Smooth muscle cell of the brain vasculature (primary cell): ENCODE measurements around the gene CHAC1.
"Not testable (repeated sequence)": the region's sequence is repeated elsewhere in the genome, so short reads cannot be mapped to it uniquely, and the experiment has no call there.

Source experiments
- DNase-seq: peaks from one replicate; pipeline ENCODE4 v3.0.0-alpha.2; 2012; ENCODE audit warnings: low read depth, low spot score

CHAC1 gene

DNA sequence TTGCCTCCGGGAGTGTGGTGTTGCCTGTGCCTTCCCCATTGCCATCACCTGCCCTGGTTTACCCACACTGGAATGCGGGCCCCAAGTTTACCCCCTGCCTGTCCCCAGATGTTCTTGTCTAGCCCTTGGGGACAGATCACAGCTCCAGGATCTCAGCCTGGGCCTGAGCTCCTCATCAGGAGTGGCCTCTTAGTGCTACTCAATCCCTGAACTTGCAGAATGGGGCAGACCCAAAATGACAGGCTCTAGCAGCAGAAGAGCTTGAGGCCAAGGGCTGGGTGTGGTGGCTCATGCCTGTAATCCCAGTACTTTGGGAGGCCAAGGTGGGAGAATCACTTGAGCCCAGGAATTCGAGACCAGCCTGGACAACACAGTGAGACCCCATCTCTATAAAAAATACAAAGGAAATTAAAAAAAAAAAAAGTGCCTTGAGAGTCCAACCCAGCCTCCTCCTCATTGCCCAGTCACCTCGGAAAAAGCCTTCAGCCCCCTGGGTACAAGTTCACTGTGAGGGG is 3.8 kb downstream of the CHAC1 start:
- no peak for DNase-seq

DNA sequence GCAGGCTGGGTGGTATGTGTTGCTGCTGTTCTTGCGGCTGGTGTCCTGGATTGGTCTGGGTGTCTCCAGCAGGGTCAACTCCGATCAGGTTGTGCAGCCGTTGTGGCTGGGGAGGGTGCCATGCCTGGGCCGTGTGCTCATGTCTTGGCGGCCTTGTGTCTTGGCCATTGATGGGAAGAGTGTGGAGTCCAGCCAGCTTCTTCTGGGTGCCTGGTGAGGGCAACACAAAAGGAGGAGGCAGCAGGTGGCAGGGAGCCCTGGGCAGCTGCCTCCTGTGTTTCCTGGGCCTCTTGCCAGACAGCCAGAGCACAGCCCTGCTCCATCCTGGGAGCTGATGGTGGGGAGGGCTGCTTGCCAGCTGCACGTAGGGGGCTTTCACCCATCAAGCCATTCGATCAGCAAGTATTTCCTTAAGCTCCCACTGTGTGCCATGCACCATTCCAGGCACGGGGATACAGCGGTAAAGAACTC is 4.3 kb downstream of the CHAC1 start:
- DNase-seq: no peak

DNA sequence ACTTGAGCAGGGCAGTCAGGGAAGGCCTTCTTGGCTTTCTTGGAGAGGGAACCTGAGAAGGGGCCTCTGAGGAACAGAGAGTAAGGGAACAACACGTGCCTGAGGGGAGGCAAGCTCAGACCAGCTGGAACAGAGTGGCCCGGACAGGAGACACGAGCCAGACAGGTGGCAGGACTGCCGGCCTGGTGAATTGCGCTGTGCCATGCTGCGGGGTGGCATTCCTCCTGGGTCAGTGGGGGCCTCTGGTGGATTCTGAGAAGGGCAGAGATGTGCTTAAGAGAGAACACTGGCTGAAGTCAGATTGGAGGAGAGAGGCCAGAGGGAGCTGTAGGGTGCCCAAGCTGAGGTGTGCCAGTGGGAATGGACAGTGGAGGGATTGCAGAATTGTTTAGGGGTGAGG is 4.9 kb downstream of the CHAC1 start:
- no peak for DNase-seq

DNA sequence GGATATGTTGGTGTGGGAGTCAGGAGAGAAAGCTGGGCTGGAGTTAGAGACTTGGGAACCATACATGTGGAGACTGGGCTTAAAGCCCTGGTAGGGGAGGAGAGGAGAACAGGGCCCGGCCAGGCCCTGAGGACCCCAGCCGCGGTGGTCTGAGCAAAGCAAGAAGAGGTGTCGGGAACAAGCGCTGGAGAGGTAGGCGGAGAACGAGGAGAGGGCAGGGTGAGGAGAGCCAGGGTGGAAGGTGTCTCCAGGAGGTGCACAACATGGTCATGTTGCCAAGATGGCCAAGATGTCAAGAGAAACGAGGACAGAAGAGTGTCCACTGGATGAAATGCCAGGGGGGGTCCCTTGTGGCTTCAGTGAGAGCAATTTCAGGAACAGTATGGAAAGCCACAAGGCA is 5.5 kb downstream of the CHAC1 start:
- DNase-seq: no peak

DNA sequence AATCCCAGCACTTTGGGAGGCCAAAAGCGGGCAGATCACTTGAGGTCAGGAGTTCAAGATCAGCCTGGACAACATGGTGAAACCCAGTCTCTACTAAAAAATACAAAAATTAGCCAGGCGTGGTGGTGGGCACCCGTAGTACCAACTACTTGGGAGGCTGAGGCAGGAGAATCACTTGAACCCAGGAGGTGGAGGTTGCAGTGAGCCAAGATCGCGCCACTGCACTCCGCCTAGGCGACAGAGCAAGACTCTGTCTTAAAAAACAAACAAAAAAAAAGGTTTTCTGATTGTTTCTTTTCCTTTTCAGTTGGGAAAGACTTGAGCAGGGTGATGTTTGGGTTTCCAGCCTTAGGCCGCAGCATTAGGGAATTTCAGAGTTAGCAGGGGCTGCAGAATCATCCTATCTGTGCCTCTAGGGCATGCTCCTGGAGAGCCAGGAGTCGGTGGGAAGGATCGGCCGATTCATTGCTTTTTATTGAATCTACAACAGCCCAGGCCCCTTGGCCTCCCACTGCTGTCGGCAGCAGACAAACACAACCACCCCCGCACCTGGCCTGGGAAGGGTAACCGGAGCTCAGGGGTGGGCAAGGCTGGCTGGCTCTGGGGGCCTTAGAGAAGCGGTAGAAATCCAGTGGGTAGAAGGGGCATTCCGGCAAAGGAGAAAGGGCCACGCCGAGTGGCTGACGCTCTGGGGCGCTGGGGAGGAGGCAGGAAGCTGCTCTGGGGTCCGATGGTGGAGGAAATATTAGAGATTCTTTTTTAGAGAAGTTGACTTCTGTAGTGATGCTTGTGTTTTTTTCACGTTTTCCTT is 6.3 kb downstream of the CHAC1 start:
- no peak for DNase-seq

DNA sequence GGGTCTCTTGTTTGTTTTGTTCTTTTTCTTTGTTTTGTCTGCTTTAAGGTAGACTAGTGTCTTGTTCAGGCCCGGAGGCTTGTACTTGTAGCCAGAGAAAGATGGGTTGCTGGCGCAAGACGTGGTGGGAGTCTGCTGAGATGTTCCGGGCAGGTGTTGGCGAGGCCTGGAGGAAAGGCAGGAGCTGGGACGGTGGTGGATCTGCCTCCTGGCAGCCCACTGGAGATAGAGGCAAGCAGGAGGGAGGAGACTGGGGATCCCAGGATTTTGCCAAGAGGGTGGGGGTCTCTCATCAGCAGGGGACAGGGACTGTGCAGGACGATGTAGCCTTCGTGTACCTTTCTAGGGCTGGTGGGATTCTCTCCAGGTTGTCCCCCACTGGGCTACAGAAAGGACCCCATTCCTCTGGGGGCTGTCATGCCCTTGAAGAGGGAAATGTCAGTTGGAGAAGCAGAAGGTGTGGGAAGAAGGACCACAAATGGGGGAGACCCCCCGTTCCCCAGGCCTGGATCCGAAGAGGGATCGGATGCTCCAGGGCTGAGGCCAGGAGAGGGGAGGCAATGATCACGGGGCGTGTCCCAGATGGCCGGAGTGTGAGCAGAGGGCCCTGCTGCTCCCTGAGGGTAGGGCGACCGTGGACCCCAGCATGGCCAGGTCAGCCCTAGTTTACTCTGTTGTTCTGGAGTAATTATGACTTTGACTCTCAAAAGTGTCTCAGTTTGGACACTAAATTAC is 7.0 kb downstream of the CHAC1 start:
- DNase-seq: no peak

DNA sequence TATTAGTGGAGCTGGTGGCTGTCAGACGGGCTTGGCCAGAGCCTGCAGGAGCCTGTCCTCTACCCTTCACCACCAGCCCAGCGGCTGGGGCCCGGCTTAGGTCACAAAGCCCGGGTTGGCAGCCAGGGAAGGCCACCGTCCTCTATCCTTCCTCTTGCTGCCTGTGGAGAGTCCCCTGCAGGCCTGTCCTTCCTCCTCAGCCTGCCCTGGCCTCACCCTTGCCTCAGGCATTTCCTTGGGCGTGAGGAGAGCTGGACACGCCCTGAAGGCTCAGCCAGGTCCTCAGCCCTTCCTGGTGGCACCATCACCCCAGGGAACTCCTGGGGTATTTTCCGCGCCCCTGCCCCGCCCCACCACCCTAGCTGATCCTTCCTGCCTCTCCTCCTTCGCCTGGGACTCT is 7.7 kb downstream of the CHAC1 start:
- DNase-seq: no peak

DNA sequence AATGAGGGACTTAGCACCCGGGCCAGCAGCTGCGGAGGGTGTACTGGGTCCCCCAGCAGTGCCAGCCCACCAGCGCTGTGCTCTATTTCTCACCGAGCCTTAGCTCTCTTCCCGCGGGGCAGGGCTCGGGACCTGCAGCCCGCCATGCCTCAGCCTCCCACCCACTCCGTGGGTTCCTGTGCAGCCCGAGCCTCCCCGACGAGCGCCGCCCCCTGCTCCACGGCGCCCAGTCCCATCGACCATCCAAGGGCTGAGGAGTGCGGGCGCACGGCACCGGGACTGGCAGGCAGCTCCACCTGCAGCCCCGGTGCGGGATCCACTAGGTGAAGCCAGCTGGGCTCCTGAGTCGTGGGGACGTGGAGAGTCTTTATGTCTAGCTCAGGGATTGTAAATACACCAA is 8.5 kb downstream of the CHAC1 start:
- not testable (repeated sequence) for DNase-seq

DNA sequence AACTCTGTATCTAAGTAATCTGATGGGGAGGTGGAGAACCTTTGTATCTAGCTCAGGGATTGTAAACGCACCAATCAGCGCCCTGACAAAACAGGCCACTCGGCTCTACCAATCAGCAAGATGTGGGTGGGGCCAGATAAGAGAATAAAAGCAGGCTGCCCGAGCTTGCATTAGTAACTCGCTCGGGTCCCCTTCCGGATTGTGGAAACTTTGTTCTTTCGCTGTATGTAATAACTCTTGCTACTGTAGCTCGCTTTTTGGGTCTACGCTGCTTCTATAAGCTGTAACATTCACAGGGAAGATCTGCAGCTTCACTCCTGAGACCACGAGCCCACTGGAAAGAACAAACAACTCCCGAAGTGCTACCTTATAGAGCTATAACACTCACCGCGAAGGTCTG is 9.0 kb downstream of the CHAC1 start:
- DNase-seq: not testable (repeated sequence)

DNA sequence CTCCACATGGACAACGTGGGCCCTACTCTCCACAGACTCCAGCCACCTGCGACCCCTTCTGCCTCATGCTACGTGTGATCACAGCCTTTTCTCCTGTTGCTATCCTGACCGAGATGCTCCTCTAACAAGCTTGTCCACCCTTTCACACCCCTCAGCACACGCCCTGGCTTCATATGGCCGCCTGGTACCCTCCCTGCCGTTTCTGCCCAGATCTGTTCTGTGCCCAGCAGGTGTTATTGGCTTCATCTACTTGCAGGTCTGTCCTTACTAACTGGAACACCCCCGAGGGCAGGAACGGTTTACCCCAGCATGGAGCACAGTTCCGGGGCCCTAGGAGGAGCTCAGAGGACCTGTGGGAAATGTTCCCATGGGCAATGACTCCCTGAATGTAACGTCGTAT is 9.9 kb downstream of the CHAC1 start:
- DNase-seq: no peak

DNA sequence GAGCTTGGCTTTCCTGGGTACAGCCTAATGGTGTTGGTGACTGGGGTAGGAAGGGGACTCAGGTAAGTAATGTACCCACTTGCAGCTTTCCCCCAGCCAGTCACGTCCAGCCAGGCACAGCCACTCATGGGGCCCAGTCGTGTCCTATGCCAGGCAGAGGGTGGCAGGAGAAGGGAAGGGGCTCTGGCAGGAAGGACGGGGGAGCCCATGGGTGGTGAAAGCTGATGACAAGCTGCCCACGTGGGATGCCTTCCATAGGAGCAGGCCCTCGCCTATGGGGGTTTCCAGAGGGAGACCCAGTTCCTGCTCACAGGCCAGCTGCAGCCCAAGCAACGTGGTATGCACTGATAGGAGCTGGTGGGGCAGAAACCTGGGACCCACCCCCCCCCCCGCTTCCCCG is 10.7 kb downstream of the CHAC1 start:
- DNase-seq: no peak

DNA sequence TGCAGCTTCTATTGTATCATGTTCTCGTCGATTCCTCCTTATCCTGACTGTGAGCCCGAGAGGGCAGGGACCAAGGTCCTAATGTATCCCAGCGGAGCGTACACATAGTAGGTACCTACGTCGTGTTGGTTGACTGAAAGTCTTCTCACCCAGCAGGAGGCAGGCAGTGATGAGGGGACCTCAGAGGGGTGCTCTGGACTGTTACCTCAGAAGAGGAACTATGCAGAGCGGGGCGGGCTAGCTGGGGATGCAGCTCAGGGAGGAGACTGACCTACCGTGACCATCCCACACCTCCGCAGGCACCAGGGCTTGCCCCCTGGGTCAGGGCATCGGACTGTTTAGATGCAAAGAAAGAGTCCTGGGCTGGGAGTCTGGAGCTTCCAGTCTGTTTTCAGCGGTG is 11.4 kb downstream of the CHAC1 start:
- DNase-seq: no peak

DNA sequence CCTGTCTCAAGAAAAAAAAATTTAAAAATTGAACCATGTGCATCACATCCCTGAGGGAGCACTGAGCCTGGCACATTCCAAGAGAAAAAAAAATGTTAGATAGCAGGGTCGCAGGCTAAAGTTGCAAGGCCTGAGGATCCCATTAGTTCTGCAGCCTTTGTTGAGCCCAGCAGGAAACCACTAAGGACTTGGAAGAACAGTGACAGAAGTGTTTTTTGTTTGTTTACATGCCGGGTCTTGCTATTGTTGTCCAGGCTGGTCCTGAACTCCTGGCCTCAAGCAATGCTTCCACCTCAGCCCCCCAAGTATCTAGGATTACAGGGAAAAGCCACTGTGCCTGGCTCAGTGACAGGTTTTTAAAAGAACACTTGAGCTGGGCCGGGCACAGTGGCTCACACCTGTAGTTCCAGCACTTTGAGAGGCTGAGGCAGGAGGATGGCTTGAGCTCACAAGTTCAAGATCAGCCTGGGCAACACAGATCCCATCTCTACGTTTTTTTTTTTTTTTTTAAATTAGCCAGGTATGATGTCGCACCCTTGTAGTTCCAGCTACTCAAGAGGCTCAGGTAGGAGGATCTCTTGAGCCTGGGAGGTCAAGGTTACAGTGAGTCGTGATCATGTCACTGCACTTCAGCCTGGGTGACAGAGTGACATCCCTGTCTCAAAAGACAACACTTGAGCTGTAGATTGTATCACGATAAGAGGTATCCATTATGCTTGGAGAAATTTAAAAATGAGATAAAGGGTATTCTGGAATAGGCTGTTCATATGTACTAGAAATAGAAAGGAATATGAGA is 15.2 kb downstream of the CHAC1 start:
- DNase-seq: no peak

DNA sequence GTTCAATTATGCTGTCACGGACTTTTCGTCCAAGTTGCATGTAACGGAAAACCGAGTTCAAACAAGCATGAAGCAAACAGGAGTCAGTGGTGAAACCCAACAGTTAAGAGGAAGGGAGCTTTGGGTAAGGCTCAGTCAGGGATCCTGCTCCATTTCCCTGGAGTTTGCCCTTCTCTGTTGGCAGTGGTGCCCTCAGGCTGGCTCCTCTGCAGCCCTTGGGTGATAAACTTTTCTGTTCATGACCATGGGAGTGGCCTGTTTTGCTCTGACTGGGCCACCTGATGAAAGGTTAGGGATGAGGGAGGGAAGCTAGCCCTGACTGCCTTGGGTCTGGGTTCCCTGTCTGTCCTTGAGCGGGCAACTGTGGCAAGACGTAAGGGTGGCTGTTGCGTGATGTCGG is 16.1 kb downstream of the CHAC1 start:
- no peak for DNase-seq

DNA sequence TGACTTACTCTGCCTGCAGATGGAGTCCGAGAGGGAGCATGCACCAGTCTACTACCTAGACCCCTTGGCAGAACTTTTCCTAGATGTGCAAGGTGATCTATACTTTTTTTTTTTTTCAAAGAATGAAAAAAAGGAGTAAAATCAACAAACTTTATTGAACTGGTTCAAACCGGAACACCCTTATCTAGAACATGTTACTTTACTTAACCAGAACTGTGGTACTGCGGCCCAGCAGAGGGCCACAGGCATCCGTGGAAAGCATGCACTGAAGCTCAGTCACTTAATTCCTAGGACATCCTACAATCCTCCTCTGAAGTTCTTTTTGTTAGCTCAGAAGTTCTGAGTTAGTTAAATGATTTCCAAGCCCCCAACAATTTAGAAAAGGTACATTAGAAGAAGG is 21.6 kb downstream of the CHAC1 start:
- no peak for DNase-seq

DNA sequence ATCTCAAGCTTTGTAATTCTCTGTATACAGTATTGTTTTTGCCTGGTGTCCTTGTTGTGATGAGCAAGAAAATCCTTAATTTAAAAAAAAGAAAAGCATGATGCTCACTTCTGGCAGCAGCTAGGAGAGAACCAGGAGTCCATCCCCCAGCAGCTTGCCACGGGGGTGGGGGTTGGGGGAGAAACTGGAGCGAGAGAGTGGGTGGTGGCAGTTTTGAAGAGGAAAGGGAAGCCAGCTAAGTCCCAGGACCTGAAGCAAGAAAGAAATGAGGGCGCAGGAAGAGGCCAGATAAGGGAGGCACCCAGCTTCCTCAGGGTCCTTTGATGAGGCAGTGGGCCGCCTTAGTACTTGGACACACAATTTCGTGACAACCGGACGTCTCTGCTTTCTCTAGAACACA is 23.5 kb downstream of the CHAC1 start:
- no peak for DNase-seq

DNA sequence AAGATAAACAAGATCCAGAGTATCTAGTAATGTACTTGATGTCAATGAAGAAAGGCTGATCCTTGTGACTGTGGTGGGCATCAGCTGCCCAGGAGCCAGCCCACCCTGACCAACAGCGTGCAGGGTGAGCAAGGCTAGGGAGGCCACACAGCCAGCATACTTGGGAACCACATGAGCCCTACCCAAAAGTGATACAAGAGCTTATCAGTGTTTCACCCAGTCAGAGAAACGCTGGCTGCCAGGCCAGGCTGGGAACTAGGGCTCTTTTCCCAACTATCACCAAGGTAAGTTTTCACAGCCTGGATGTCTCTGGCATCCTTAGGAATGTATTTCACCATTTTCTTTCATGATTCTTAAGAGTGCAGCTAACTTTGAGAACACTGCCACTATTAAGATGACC is 24.9 kb downstream of the CHAC1 start:
- DNase-seq: no peak

DNA sequence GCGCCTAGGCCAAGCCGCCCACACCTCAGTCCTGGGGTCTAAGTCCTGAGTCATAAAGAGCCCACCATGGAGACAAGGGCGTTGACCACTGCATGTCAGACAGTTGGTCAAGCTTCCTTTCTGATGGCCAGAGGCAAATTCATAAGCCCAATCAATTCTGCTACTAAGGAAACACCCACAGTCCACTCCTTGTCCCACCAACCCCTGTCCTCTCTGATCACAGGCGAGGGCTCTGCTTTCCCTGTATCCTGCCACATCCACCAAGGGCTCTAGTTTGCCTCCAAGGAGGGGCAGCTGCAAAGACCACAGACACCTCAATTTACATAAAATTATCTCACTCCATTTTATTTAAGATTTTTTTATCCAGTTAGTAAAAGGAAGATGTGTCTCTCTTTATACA is 25.3 kb downstream of the CHAC1 start:
- DNase-seq: no peak

DNA sequence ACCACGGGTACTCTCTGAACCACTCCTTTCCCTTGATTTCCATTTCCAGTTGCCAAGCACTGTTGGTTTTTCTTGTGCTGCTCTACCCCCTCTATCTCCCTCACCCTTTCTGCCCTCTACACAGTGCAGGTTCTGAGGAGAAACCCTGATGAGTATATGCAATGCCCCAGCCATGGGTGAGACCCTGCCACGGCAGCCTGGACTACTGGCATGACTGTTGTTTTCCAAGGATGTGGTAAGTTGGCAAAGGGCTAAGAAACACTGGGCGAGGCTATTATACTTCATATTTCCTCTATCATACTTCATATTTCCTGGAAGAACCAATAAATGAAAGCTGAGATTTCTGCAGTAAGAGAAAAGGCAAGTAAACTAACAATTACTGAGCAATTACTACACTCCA is 27.9 kb downstream of the CHAC1 start:
- no peak for DNase-seq

DNA sequence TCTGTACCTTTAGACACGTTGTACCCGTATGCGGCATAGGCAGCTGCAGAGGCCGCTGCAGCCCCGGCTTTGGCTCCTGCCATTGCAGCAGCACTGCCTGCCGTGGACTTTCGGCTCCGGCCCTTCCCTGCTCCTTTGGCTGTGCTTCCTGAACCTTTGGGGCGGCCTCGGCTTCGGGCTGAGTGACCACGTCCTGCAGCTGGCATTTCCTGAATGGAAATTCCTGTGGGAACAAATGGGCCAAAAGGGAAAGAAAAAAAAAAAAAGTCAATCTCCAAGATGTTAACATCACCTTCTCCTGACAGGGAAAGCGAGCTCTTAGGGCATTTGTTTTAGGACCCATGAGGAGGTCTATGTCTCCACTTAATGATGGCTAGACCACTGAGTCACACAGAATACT is 29.6 kb downstream of the CHAC1 start:
- no peak for DNase-seq

DNA sequence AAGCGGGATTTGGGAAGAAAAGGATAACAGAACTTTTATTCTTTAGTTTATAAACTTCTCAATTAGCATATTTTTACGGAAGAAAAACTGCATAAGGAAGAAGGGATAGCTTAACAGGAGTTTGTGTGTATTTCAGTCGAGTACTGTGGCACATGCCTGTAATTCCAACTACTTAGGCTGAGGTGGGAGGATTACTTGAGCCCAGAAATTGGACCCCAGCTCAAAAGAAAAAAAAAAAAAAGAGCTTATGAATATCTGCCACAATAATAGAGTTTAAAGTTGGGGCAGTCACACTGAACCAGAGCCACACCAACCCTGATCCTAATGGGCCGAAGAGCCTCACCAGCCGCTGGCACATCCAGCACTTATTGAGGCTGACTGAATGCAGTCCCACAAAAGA is 31.1 kb downstream of the CHAC1 start:
- no peak for DNase-seq

DNA sequence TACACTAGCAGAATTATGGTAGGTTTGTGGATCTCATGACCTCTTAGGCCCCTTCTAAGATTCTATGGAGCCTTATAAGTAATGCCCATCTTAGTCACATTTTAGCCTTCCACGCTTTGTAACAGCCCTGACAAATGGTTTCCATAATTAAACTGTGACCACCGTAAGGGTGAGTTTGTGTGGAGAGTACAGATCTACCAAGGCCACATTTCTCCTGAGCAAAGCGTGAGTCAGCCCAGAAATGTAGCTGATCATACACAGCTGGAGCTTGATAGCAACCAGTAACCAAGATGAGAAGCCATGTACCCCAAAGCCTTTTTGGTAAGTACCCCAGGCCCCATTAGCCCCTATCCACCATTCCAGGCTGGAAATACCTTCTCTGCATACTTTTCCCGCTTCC is 31.7 kb downstream of the CHAC1 start:
- DNase-seq: no peak
